GM23338 (cell line): Measurements from ENCODE around the gene GALNT13. TPM values are rescaled to one million over a fixed set of nuclear protein-coding genes. Genes with fewer than 3 reads are reported as not detected.

Source experiments
- ATAC-seq: fragments of 200-7000 bp; cut with Tn5 transposase; 3 replicates; pipeline ENCODE4 v1.9.1; 2020
- DNase-seq: peaks from one replicate; pipeline ENCODE4 v3.0.0-alpha.2; 2015; ENCODE audit warnings: low spot score
- H2AFZ ChIP-seq: fragments of 200-600 bp; sonication (generic); 2 replicates; pipeline ENCODE4 v1.8.0; 2016; ENCODE audit warnings: antibody characterized with exemption, mild to moderate bottlenecking, moderate library complexity
- H3F3A ChIP-seq: fragments of 200-600 bp; sonication (generic); replicated peaks from 2 replicates; pipeline ENCODE4 v1.8.0; 2017; ENCODE audit warnings: antibody characterized with exemption, mixed run types, low read depth
- H3K27ac ChIP-seq: fragments of 200-600 bp; sonication (generic); 2 replicates; pipeline ENCODE4 v1.6.1; 2016; ENCODE audit warnings: low read depth
- H3K27me3 ChIP-seq: fragments of 200-600 bp; sonication (generic); 2 replicates; pipeline ENCODE4 v1.8.0; 2016; ENCODE audit warnings: mild to moderate bottlenecking, mixed run types, moderate library complexity; ENCODE audit not compliant: insufficient read depth
- H3K36me3 ChIP-seq: fragments of 200-600 bp; sonication (generic); 2 replicates; pipeline ENCODE4 v1.8.0; 2016; ENCODE audit warnings: mild to moderate bottlenecking; ENCODE audit not compliant: insufficient read depth
- H3K4me1 ChIP-seq: fragments of 200-600 bp; sonication (generic); 2 replicates; pipeline ENCODE4 v1.8.0; 2016; ENCODE audit warnings: mild to moderate bottlenecking, moderate library complexity; ENCODE audit not compliant: insufficient read depth
- H3K4me2 ChIP-seq: fragments of 200-600 bp; sonication (generic); 2 replicates; pipeline ENCODE4 v1.7.1; 2017; ENCODE audit warnings: mixed run types
- H3K4me3 ChIP-seq: fragments of 200-600 bp; sonication (generic); 2 replicates; pipeline ENCODE4 v1.6.1; 2016; ENCODE audit warnings: mixed run types
- H3K79me2 ChIP-seq: fragments of 200-600 bp; sonication (generic); replicated peaks from 2 replicates; pipeline ENCODE4 v1.8.0; 2017; ENCODE audit warnings: mild to moderate bottlenecking; ENCODE audit not compliant: insufficient read depth
- H3K9me2 ChIP-seq: fragments of 200-600 bp; sonication (generic); 2 replicates; pipeline ENCODE4 v1.8.0; 2017; ENCODE audit not compliant: insufficient read depth
- H4K20me1 ChIP-seq: fragments of 200-600 bp; sonication (generic); replicated peaks from 2 replicates; pipeline ENCODE4 v1.8.0; 2017; ENCODE audit warnings: mild to moderate bottlenecking; ENCODE audit not compliant: insufficient read depth
- H3K27ac Mint-ChIP-seq: 2 replicates; pipeline ENCODE4 v1.8.0; 2020; ENCODE audit warnings: inconsistent platforms, mild to moderate bottlenecking, moderate library complexity, mixed read lengths
- H3K27me3 Mint-ChIP-seq: 3 replicates; pipeline ENCODE4 v1.8.0; 2022; ENCODE audit warnings: low read depth, mild to moderate bottlenecking, moderate library complexity, mixed read lengths, inconsistent platforms; ENCODE audit not compliant: insufficient read depth, poor library complexity
- H3K36me3 Mint-ChIP-seq: 3 replicates; pipeline ENCODE4 v1.8.0; 2021; ENCODE audit warnings: low read depth, mild to moderate bottlenecking, inconsistent platforms, moderate library complexity, mixed read lengths
- H3K4me1 Mint-ChIP-seq: 3 replicates; pipeline ENCODE4 v1.8.0; 2020; ENCODE audit warnings: mild to moderate bottlenecking, inconsistent platforms, mixed read lengths
- H3K4me3 Mint-ChIP-seq: 3 replicates; pipeline ENCODE4 v1.8.0; 2021; ENCODE audit warnings: moderate library complexity, mild to moderate bottlenecking, inconsistent platforms, mixed read lengths
- H3K9me3 Mint-ChIP-seq: 3 replicates; pipeline ENCODE4 v1.8.0; 2020; ENCODE audit warnings: moderate library complexity, mild to moderate bottlenecking, inconsistent platforms, mixed read lengths
- CREB1 ChIP-seq: fragments of 250-450 bp; sonication (Bioruptor Pico); IDR thresholded peaks from 2 replicates; pipeline ENCODE4 v1.5.0; 2020; ENCODE audit warnings: low read depth, mild to moderate bottlenecking, moderate library complexity
- CTCF ChIP-seq, 2 experiments: fragments of 200-600 bp in 1 of 2; sonication (generic) in 1 of 2; conservative IDR thresholded peaks; 2 replicates each; pipeline versions ENCODE4 v1.5.1 to v1.6.1; 2016 to 2017; ENCODE audit warnings: antibody characterized with exemption in 2 of 2, low read depth in 2 of 2, mild to moderate bottlenecking in 2 of 2, moderate library complexity in 1 of 2
- ETS1 ChIP-seq: IDR thresholded peaks from 2 replicates; pipeline ENCODE4 v1.6.1; 2016; ENCODE audit warnings: antibody characterized with exemption
- EZH2 ChIP-seq: fragments of 200-600 bp; sonication (generic); IDR thresholded peaks from one replicate; pipeline ENCODE4 v1.8.0; 2017; ENCODE audit warnings: antibody characterized with exemption, mild to moderate bottlenecking, low read depth; ENCODE audit not compliant: unreplicated experiment
- EZH2phosphoT487 ChIP-seq: fragments of 200-600 bp; sonication (generic); IDR thresholded peaks from one replicate; pipeline ENCODE4 v1.8.1; 2018; ENCODE audit warnings: antibody characterized with exemption; ENCODE audit not compliant: unreplicated experiment
- JUNB ChIP-seq: IDR thresholded peaks from one replicate; pipeline ENCODE4 v1.6.1; 2016; ENCODE audit warnings: antibody characterized with exemption; ENCODE audit not compliant: unreplicated experiment
- NANOG ChIP-seq: IDR thresholded peaks from 2 replicates; pipeline ENCODE4 v1.6.1; 2016; ENCODE audit warnings: antibody characterized with exemption, borderline replicate concordance
- POLR2AphosphoS5 ChIP-seq: IDR thresholded peaks from 2 replicates; pipeline ENCODE4 v1.6.1; 2016; ENCODE audit warnings: antibody characterized with exemption, low read depth
- REST ChIP-seq: IDR thresholded peaks from one replicate; pipeline ENCODE4 v1.6.1; 2018; ENCODE audit warnings: antibody characterized with exemption; ENCODE audit not compliant: unreplicated experiment
- STAT1 ChIP-seq: IDR thresholded peaks from one replicate; pipeline ENCODE4 v1.6.1; 2016; ENCODE audit warnings: antibody characterized with exemption; ENCODE audit not compliant: unreplicated experiment
- ZNF114 ChIP-seq: fragments of 250-450 bp; sonication (Bioruptor Pico); IDR thresholded peaks from 2 replicates; pipeline ENCODE4 v1.5.0; 2020; ENCODE audit warnings: mild to moderate bottlenecking, moderate library complexity
- ZNF331 ChIP-seq: fragments of 250-450 bp; sonication (Bioruptor Pico); IDR thresholded peaks from 2 replicates; pipeline ENCODE4 v1.5.0; 2020; ENCODE audit warnings: low read depth, mild to moderate bottlenecking, moderate library complexity
- ZNF462 ChIP-seq: fragments of 250-450 bp; sonication (Bioruptor Pico); IDR thresholded peaks from 2 replicates; pipeline ENCODE4 v1.5.0; 2020; ENCODE audit warnings: mild to moderate bottlenecking, moderate library complexity
- polyA plus RNA-seq: library from polyadenylated mRNA; unstranded; fragments of >200 nt; fragmentation: Nextera tagmentation; extraction: Ambion mirVana; gene quantifications from 2 replicates; pipeline ENCODE4 v1.2.1, GENCODE V29; 2016
- total RNA-seq: library from RNA; depleted of rRNA; stranded (reverse); fragments of >200 nt; shearing (Covaris generic); gene quantifications from 2 replicates; pipeline ENCODE4 v1.2.3, GENCODE V29; 2014

The GALNT13 gene
- total and polyA plus RNA-seq, 2 experiments from 2014 or later = 3.5 to 5.2 TPM

GRCh38 chr2:154015233-154015632 lies 143.5 kb downstream of the GALNT13 start:
- Histone ChIP-seq H4K20me1 (no peaks in the 10 kb centered on the region), H3K27me3 (no peaks in the 10 kb centered on the region), H3K79me2 (peaks cover 3% of the 10 kb centered on the region; the same call in 1 of the 2 replicates), H3K9me2 (no peaks in the 10 kb centered on the region), H3K4me1 (no peaks in the 10 kb centered on the region), H3K27ac (no peak overlapping the region), H2AFZ (no peak overlapping the region), H3K36me3 (no peaks in the 10 kb centered on the region), H3K4me3 (no peak overlapping the region), H3F3A (no peaks in the 10 kb centered on the region), H3K4me2 (no peak overlapping the region)
- no peaks in the 10 kb centered on the region for H3K4me1 Mint-ChIP-seq
- TF ChIP-seq EZH2 (no peak), NANOG (no peak), POLR2AphosphoS5 (no peak), ETS1 (no peak), ZNF462 (CRISPR knock-in tag) (no peak), CREB1 (no peak), JUNB (no peak), CTCF (conservative IDR thresholded peaks at IDR 0.05; ENCODE audit: low read depth in 2 of 2) (no peak), REST (no peak), EZH2phosphoT487 (no peak), ZNF331 (CRISPR knock-in tag) (no peak), ZNF114 (CRISPR knock-in tag) (no peak), STAT1 (no peak)
- H3K9me3 Mint-ChIP-seq = peaks cover 9% of the 10 kb centered on the region; the same call in 2 of the 3 replicates
- ATAC-seq (no peak), DNase-seq (no peak)
- H3K27me3 Mint-ChIP-seq = peaks cover 2% of the 10 kb centered on the region
- H3K4me3 Mint-ChIP-seq = no peak overlapping the region
- no peak overlapping the region for H3K27ac Mint-ChIP-seq
- H3K36me3 Mint-ChIP-seq = peaks cover 3% of the 10 kb centered on the region
